Astrocyte of the spinal cord (primary cell): ENCODE results near the gene LILRA2.
"Not testable (repeated sequence)": the region's sequence is repeated elsewhere in the genome, so short reads cannot be mapped to it uniquely, and the experiment has no call there.

Source experiments
- DNase-seq: peaks from one replicate; pipeline ENCODE4 v3.0.0; 2011; ENCODE audit warnings: low read depth, low spot score
- H3K4me3 ChIP-seq: 2 replicates; pipeline ENCODE4 v1.5.1; 2011; ENCODE audit warnings: low read depth, mild to moderate bottlenecking, low read length, moderate library complexity
- in situ Hi-C: cut with HindIII; loops from 2 replicates; pipeline ENCODE4 v1.10.0; 2017; ENCODE audit warnings: low sequenced_read_pairs
- TF ChIP-seq, protein P1 (sequence below): IDR thresholded peaks from 2 replicates; pipeline ENCODE4 v1.5.1; 2012; ENCODE audit warnings: low read depth, mild to moderate bottlenecking, low read length, inconsistent platforms

Gene LILRA2

DNA sequence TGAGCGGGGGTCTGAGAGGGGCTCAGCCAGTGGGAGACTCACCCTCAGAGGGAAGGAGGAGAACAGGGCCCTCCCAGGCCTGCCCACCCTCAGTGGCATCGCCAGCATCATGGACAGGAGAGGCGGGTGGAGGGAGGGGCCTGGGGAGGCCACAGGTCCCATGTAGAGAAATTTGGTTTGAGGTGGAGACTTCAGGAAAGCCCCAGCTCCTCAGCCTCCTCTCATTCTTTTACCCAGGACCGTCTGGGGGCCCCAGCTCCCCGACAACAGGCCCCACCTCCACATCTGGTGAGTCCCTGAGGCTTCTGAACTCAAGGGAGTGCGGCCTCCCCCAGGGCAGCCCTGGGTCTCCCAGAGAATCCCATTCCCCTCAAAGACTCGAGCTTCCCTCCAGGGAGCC, 59.8 kb downstream of the LILRA2 start:
- in situ Hi-C loops = no loop called here
- DNase-seq = no peak
- no peak overlapping the region for H3K4me3 ChIP-seq
- TF ChIP-seq, protein P1, sequence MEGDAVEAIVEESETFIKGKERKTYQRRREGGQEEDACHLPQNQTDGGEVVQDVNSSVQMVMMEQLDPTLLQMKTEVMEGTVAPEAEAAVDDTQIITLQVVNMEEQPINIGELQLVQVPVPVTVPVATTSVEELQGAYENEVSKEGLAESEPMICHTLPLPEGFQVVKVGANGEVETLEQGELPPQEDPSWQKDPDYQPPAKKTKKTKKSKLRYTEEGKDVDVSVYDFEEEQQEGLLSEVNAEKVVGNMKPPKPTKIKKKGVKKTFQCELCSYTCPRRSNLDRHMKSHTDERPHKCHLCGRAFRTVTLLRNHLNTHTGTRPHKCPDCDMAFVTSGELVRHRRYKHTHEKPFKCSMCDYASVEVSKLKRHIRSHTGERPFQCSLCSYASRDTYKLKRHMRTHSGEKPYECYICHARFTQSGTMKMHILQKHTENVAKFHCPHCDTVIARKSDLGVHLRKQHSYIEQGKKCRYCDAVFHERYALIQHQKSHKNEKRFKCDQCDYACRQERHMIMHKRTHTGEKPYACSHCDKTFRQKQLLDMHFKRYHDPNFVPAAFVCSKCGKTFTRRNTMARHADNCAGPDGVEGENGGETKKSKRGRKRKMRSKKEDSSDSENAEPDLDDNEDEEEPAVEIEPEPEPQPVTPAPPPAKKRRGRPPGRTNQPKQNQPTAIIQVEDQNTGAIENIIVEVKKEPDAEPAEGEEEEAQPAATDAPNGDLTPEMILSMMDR = no peak

DNA sequence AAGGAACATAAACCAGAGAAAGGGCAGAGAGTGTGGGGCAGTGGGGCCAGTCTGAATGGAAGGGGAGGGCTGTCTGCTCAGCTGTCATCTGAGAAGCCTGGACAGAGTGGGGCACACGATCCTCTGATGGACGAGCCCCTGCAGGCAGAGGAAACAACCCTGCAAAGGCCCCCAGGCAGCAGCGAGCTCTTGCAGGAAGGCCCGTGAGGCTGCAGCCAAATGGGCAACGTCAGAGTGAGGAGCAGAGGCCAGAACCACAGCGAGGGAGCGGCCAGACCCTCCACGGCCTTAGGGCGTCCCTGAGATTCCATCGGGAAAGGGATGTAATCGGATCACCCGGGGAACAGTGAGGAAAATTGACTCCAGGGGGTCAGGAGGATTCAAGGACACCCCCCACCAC, 62.5 kb downstream of the LILRA2 start:
- in situ Hi-C loops, DNase-seq, H3K4me3 ChIP-seq: not testable (repeated sequence)

DNA sequence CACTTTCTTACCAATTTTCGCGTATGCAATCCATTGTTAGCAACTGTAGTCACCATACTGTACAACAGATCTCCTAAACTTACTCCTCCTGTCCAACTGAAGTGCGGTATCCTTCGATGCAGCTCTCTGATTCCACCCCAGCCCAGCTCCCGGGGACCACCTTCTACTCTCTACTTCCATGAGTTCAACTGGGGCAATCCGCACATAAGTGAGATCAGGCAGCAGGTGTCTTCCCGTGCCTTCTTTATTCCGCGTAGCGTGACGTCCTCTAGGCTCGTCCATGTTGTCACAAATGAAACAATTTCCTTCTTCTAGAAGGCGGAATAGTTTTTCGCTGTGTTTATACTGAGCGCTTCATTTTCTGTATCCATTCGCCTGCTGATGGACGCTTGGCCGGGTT, 65.1 kb downstream of the LILRA2 start:
- no peak for DNase-seq
- in situ Hi-C loops = no loop called here
- TF ChIP-seq, protein P1 = no peak
- H3K4me3 ChIP-seq = no peak overlapping the region
